ENCODE data around the gene JAG2. TPM values are rescaled to one million over a fixed set of nuclear protein-coding genes. Genes with fewer than 3 reads are reported as not detected.

Gene JAG2
- total and polyA plus RNA-seq, 2 of the 13 experiments (the other 11 are each of a cell fraction or from before 2014, with no cell fraction given), result 0.04 to 0.16 TPM

GRCh38 chr14:105212541-105213300 lies 44.1 kb upstream of the JAG2 start (continued):
- TF ChIP-seq ZBTB33 (CRISPR knock-in tag; IDR thresholded peaks at IDR 0.05) (no peak), PRDM4 (CRISPR knock-in tag; IDR thresholded peaks at IDR 0.05; ENCODE audit: borderline replicate concordance) (no peak), ZMYM2 (CRISPR knock-in tag; IDR thresholded peaks at IDR 0.05) (no peak), MXD4 (CRISPR knock-in tag; IDR thresholded peaks at IDR 0.05) (no peak), ATF2 (CRISPR knock-in tag; IDR thresholded peaks at IDR 0.05) (no peak)

- H3K4me3 ChIP-seq (replicated peaks in 1 of 3; ENCODE audit: insufficient read depth in 1 of 3, low read depth in 2 of 3, low read length in 3 of 3), result no peak overlapping the region
- H4K20me1 ChIP-seq (ENCODE audit: insufficient read depth, low read length), result no peaks in the 10 kb centered on the region; the same call in 1 of the 2 replicates
- CTCF ChIA-PET (ENCODE audit: low intra/inter-chr PET ratio, low total read pairs), result no interaction called here
- DNase-seq (ENCODE audit: low spot score) (no peak), ATAC-seq (no peak), FAIRE-seq (no peak)
- no peak overlapping the region for H3K27ac ChIP-seq (ENCODE audit: extremely low read length, insufficient read depth, low read length)
- no CpG with 5 or more reads among the region's 9 CpGs for WGBS (ENCODE audit: low lambda C conversion rate)
- POLR2A ChIA-PET, result no interaction called here
- intact Hi-C loops (cut with micrococcal nuclease; ENCODE audit: unreplicated experiment), result no loop called here
- no peaks in the 10 kb centered on the region for H3K4me1 ChIP-seq (ENCODE audit: insufficient read depth, low read length)
- H2AFZ ChIP-seq (ENCODE audit: low read length), result no peak overlapping the region
- H3K36me3 ChIP-seq (replicated peaks in 1 of 2; ENCODE audit: control insufficient read depth in 1 of 2, insufficient read depth in 2 of 2, low read length in 2 of 2), result peaks cover 8 to 10% of the 10 kb centered on the region in 2 experiments; a peak in 4 of 5 replicates
- in situ Hi-C loops (cut with HindIII; ENCODE audit: extremely low pct_ligation_motif_present, low pct_unique_long_range_greater_than_20kb), result no loop called here
- no TSS peak for BruUV-seq (replicated peaks)
- H3K79me2 ChIP-seq (ENCODE audit: insufficient read depth, low read length), result no peaks in the 10 kb centered on the region
- TF ChIP-seq SIN3A (IDR thresholded peaks at IDR 0.05; ENCODE audit: borderline replicate concordance, low read depth, low read length), result no peak
- H3K4me2 ChIP-seq (ENCODE audit: low read depth, low read length), result no peak overlapping the region
- no peaks in the 10 kb centered on the region for H3K9me3 ChIP-seq (ENCODE audit: low read length)
- no peaks in the 10 kb centered on the region; a peak in 1 of 5 replicates for H3K27me3 ChIP-seq (ENCODE audit: control insufficient read depth in 1 of 2, insufficient read depth in 2 of 2, low read length in 2 of 2)
- H3K9ac ChIP-seq (ENCODE audit: insufficient read depth, low read depth, low read length), result no peak overlapping the region
These were observed 43.1 kb upstream of the JAG2 start for GRCh38 chr14:105211758-105212089.
